WI38 (cell line): ENCODE data around the gene PIWIL4.
"Not testable (repeated sequence)": the region's sequence is repeated elsewhere in the genome, so short reads cannot be mapped to it uniquely, and the experiment has no call there.

ENCODE experiments used
- H3K4me3 ChIP-seq: 2 replicates; pipeline ENCODE4 v1.5.1; 2011; ENCODE audit warnings: low read depth, mild to moderate bottlenecking, control low read depth, low read length
- TF ChIP-seq, protein P1 (sequence below): IDR thresholded peaks from 2 replicates; pipeline ENCODE4 v1.5.1; 2012; ENCODE audit warnings: low read depth, mild to moderate bottlenecking, control low read depth, low read length

The PIWIL4 gene

DNA sequence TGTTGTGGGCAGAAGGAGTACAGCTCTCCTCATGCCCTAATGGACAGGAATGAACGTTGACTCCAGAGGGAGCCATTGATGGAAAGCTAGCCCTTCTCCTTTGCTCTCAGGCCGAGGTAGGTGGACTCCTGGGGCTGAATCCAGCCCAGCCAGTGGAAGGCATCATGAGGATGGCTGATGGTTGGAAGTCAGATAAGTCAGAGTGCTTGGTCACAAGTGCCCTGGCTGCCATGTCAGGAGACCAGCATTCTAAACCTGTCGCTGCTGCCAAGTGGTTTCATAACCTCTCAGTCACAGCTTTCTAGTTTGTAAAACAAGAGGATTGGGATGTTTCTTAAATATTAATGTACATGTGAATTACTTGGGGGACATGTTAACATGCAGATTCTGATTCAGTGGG lies 32.3 kb downstream of the PIWIL4 start:
- TF ChIP-seq, protein P1, sequence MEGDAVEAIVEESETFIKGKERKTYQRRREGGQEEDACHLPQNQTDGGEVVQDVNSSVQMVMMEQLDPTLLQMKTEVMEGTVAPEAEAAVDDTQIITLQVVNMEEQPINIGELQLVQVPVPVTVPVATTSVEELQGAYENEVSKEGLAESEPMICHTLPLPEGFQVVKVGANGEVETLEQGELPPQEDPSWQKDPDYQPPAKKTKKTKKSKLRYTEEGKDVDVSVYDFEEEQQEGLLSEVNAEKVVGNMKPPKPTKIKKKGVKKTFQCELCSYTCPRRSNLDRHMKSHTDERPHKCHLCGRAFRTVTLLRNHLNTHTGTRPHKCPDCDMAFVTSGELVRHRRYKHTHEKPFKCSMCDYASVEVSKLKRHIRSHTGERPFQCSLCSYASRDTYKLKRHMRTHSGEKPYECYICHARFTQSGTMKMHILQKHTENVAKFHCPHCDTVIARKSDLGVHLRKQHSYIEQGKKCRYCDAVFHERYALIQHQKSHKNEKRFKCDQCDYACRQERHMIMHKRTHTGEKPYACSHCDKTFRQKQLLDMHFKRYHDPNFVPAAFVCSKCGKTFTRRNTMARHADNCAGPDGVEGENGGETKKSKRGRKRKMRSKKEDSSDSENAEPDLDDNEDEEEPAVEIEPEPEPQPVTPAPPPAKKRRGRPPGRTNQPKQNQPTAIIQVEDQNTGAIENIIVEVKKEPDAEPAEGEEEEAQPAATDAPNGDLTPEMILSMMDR = no peak

DNA sequence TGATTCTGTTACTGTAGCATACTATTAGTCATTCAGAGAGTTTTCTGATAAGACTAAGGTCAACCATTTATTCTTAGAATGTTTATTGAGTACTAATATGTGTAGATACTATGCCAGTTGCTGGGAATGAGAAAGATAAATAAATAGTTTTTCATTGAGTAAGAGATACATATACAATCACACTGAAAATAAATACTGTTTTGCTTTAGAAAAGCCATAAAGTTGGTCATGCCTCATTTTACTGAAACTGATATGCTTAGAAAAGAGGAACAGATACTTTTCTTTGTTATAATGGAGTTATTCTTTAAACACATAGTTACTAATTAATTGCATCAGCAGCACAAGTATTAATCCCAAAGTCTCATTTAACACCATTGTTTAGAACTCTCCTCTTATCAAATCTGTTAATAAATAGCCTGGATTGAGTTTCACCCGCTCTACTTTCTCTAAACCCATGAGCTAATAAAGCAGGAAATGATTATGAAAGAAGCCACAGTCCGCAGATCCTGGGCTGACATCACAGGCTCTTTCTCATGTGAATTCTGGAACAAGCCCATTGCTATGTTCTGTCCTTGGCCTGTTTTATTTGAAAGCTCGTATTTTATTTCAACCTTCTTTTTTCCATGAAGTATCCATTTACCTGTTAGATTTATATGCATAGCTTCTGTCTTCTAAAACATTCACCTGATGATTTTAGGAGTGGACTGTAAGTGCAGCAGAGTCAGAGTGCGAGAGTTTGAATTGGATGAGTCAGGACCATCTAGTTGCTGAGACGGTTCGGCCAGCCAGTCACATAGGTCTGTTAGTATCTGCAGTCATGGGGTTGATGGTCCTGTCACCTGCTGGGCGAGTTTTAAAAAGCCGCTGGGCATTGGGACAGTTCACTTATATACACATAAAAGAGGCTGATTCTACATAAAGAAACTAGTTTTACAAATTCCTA lies 35.5 kb downstream of the PIWIL4 start:
- TF ChIP-seq, protein P1 = peak; percentile 71

More for the DNA sequence above, 32.3 kb downstream of the PIWIL4 start:
- no peak overlapping the region for H3K4me3 ChIP-seq

DNA sequence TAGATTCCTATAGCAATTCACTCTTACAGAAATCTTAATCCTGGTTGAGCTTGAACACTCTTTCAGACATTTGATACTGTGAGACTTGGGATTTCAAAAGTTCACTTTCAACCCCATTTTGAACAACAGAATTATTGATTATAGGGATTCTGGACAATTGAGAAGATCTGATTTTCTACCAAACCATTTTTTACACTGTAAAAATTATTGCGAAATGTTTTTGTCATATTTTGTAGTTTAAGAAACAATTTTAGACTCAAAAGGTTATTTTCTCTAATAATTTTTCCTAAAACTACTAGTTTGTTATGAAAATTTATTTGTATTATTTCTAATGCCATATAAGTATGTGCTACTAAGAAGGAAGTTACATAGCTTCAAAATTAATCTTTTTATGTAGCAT lies 36.4 kb downstream of the PIWIL4 start:
- H3K4me3 ChIP-seq = no peak overlapping the region
- TF ChIP-seq, protein P1 = no peak

More for the DNA sequence above, 35.5 kb downstream of the PIWIL4 start:
- H3K4me3 ChIP-seq = peak overlapping the region; percentile 24; the same call in 1 of the 2 replicates

DNA sequence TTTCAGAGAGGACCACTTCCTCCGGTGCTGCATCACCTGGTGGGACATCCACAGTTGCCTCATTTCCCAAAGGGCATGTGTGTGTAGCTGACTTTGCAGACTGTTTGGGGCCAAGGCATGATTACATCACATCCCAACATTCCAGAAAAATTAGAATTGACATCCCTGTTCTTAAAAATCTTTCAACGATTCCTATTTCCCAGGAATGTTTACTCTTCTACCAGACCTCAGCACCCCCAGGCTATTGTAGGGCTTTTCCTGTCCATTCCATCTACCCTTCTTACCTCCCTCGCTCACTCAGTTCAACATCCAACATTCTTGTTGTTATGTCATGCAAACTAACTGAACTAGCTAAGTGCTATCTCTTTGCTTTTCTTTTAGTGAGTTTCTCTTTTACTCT lies 37.3 kb downstream of the PIWIL4 start:
- TF ChIP-seq, protein P1 = no peak
- no peak overlapping the region for H3K4me3 ChIP-seq

DNA sequence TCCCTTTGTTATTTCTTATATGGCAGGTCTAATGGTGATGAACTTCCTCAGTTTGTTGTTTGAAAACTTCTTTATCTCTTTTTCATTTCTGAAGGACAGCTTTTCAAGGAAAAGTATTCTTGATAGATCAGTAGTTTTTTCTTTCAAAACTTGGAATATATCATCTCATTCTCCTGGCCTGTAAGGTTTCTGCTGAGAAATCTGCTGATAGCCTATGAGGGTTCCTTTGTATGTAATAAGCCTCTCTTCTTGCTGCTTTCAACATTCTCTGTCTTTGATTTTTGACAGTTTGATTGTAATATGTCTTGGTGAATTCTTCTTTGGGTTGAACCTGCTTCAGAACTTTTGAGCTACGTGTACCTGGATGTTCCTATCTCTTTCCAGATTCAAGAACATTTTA lies 46.0 kb downstream of the PIWIL4 start:
- no peak overlapping the region for H3K4me3 ChIP-seq
- TF ChIP-seq, protein P1 = no peak

DNA sequence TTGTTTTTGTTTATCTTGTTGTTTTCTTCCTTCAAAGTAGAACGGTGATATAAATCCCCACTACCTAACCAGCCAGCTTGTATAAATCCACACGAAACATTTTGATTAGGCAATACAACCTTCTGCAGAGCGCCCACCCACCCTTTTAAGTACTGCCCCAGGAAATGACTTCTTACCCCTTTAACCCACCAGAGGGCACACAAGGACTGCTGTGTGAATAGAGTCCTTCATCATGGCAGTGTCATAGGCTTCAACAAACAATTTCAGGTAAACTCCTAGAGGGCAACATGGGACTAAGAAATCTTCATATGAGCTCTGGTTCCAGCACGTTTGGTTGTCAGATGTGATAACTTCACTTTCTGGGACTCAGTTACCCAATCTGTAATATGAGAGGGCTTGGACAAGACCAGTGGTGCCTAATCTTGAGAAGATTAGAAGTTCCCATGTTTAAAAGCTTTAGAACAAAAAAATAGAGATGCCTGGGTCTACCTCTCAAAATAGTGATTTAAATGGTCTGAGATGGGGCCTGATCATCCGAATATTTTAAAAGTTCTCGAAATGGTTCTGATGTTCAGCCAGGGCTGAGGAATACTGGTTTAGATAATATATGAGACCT lies 56.1 kb downstream of the PIWIL4 start:
- TF ChIP-seq, protein P1 = peak; percentile 66
- H3K4me3 ChIP-seq = no peak overlapping the region

DNA sequence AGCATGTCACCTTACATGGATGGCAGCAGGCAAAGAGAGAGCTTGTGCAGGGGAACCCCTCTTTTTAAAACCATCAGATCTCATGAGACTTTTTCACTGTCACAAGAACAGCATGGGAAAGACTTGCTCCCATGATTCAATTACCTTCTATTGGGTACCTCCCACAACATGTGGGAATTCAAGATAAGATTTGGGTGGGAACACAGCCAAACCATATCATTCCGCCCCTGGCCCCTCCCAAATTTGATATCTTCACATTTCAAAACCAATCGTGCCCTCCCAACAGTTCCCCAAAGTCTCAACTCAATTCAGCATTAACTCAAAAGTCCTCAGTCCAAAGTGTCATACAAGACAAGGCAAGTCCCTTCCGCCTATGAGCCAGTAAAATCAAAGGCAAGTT lies 58.3 kb downstream of the PIWIL4 start:
- H3K4me3 ChIP-seq = not testable (repeated sequence)

DNA sequence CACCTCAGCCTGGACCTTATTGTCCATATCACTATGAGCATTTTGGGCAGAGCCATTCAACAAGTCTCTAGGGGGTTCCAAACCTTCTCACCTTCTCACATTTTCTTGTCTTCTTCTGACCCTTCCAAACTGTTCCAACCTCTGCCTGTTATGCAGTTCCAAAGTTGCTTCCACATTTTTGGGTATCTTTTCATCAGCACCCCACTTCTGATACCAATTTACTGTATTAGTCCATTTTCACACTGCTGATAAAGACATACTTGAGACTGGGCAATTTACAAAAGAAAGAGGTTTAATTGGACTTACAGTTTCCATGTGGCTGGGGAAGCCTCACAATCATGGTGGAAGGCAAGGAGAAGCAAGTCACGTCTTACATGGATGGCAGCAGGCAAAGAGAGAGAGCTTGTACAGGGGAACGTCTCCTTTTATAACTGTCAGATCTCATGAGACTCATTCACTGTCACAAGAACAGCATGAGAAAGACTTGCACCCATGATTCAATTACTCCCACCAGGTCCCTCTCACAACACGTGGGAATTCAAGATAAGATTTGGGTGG lies 59.9 kb downstream of the PIWIL4 start:
- H3K4me3 ChIP-seq = not testable (repeated sequence)
